Endothelial cell of umbilical vein (primary cell): Measurements from ENCODE around the gene PIK3R2. TPM values are rescaled to one million over a fixed set of nuclear protein-coding genes. Genes with fewer than 3 reads are reported as not detected.

Source experiments
- BruUV-seq: library from RNA; stranded (reverse); fragments of 400-500 nt; replicated peaks from 2 replicates; lab custom pipeline; 2021; lab: Mats Ljungman, UMichigan
- CTCF ChIA-PET: fragments of 300-600, 350-600 bp; sonication (Branson Sonifier 250); formaldehyde crosslinking; loops from one replicate; lab custom pipeline; 2021; ENCODE audit warnings: antibody characterized with exemption, inconsistent platforms; lab: Charles Lee
- POLR2A ChIA-PET: fragments of 300-600, 350-600 bp; sonication (Branson Sonifier 250); formaldehyde crosslinking; loops from one replicate; lab custom pipeline; 2021; ENCODE audit warnings: antibody characterized with exemption, inconsistent platforms; lab: Charles Lee
- DNase-seq: peaks from one replicate; pipeline ENCODE4 v3.0.0-alpha.2; 2011; ENCODE audit warnings: low read depth, low spot score
- FAIRE-seq: peaks from 2 replicates; lab custom pipeline; 2011; peaks lifted over from hg19 to GRCh38; lab: Jason Lieb, UNC
- H2AFZ ChIP-seq: 2 replicates; pipeline ENCODE4 v1.6.0; 2012; ENCODE audit warnings: low read depth, low read length, control low read depth, inconsistent platforms
- H3K27ac ChIP-seq: 2 replicates; pipeline ENCODE4 v1.5.1; 2011; ENCODE audit warnings: low read depth, mild to moderate bottlenecking, control low read depth, low read length, moderate library complexity; ENCODE audit not compliant: insufficient read depth
- H3K27me3 ChIP-seq, 2 experiments: 2 replicates each; pipeline versions ENCODE4 v1.6.0 to v1.6.1; 2011; ENCODE audit warnings: low read length in 2 of 2, mixed read lengths in 1 of 2; ENCODE audit not compliant: control insufficient read depth in 2 of 2, insufficient read depth in 2 of 2
- H3K36me3 ChIP-seq, 2 experiments: 2 replicates in 1 of 2; 3 replicates in 1 of 2; pipeline ENCODE4 v1.5.1; 2011; ENCODE audit warnings: low read length in 2 of 2, mild to moderate bottlenecking in 1 of 2, moderate library complexity in 1 of 2; ENCODE audit not compliant: control insufficient read depth in 2 of 2, insufficient read depth in 2 of 2; ENCODE audit errors: extremely low read depth in 1 of 2
- H3K4me1 ChIP-seq: 3 replicates; pipeline ENCODE4 v1.5.1; 2011; ENCODE audit warnings: mild to moderate bottlenecking, low read length; ENCODE audit not compliant: control insufficient read depth, insufficient read depth; ENCODE audit errors: extremely low read depth
- H3K4me2 ChIP-seq: 2 replicates; pipeline ENCODE4 v1.6.1; 2011; ENCODE audit warnings: low read length, control low read depth, mixed read lengths; ENCODE audit not compliant: insufficient read depth
- H3K4me3 ChIP-seq, 3 experiments: fragments of 200-600 bp in 1 of 3; sonication (generic), shearing (Covaris generic) in 1 of 3; replicated peaks in 1 of 3; 2 replicates each; pipeline ENCODE4 v1.5.1; 2011 to 2016; ENCODE audit warnings: control low read depth in 3 of 3, low read length in 3 of 3, mild to moderate bottlenecking in 2 of 3, inconsistent platforms in 1 of 3, low read depth in 1 of 3, moderate library complexity in 1 of 3; ENCODE audit not compliant: insufficient read depth in 1 of 3
- H3K79me2 ChIP-seq: 2 replicates; pipeline ENCODE4 v1.6.0; 2012; ENCODE audit warnings: low read length, inconsistent platforms; ENCODE audit not compliant: control insufficient read depth, insufficient read depth
- H3K9ac ChIP-seq: replicated peaks from 2 replicates; pipeline ENCODE3; 2011; ENCODE audit warnings: low read length, control low read depth; ENCODE audit not compliant: insufficient read depth; ENCODE audit errors: extremely low read depth
- H3K9me1 ChIP-seq: replicated peaks from 3 replicates; pipeline ENCODE4 v1.6.0; 2011; ENCODE audit warnings: mild to moderate bottlenecking, low read length; ENCODE audit not compliant: control insufficient read depth, insufficient read depth; ENCODE audit errors: extremely low read depth
- H3K9me3 ChIP-seq: replicated peaks from 2 replicates; pipeline ENCODE4 v1.5.1; 2012; ENCODE audit warnings: low read length, inconsistent platforms; ENCODE audit not compliant: control insufficient read depth, insufficient read depth
- H4K20me1 ChIP-seq: replicated peaks from 2 replicates; pipeline ENCODE3; 2011; ENCODE audit warnings: mild to moderate bottlenecking, low read length; ENCODE audit not compliant: control insufficient read depth, insufficient read depth; ENCODE audit errors: extremely low read depth
- EZH2 ChIP-seq: IDR thresholded peaks from 2 replicates; pipeline ENCODE4 v1.6.1; 2012; ENCODE audit warnings: borderline replicate concordance, low read depth, mild to moderate bottlenecking, moderate library complexity, low read length, inconsistent platforms; ENCODE audit not compliant: severe bottlenecking
- FOS ChIP-seq: IDR thresholded peaks from 2 replicates; pipeline ENCODE4 v1.6.1; 2011; ENCODE audit warnings: mild to moderate bottlenecking, low read length, moderate library complexity, borderline replicate concordance; ENCODE audit not compliant: insufficient read depth
- GATA2 ChIP-seq: IDR thresholded peaks from 2 replicates; pipeline ENCODE4 v1.7.0; 2011; ENCODE audit warnings: low read depth, mild to moderate bottlenecking, moderate library complexity, mixed read lengths, low read length; ENCODE audit not compliant: insufficient read length, insufficient read depth
- JUN ChIP-seq: IDR thresholded peaks from 2 replicates; pipeline ENCODE4 v1.6.1; 2011; ENCODE audit warnings: borderline replicate concordance, low read depth; ENCODE audit not compliant: insufficient read length, insufficient read depth
- MYC ChIP-seq: IDR thresholded peaks from one replicate; pipeline ENCODE4 v1.6.1; 2011; ENCODE audit warnings: mild to moderate bottlenecking, low read depth, low read length
- POLR2A ChIP-seq: IDR thresholded peaks from 2 replicates; pipeline ENCODE4 v1.6.1; 2012; ENCODE audit warnings: low read depth, mild to moderate bottlenecking, control low read depth, low read length
- dilution Hi-C: fragments of 300-500 bp; cut with MboI; formaldehyde crosslinking; loops from one replicate; pipeline ENCODE4 v1.15.0; 2019; ENCODE audit warnings: low sequenced_read_pairs; ENCODE audit not compliant: extremely low pct_ligation_motif_present
- intact Hi-C: fragments of 100-400 bp; cut with micrococcal nuclease; formaldehyde crosslinking; loops from one replicate; pipeline ENCODE4 v1.10.0; 2022
- polyA plus RNA-seq, 4 experiments: library from polyadenylated mRNA; depleted of rRNA in 3 of 4; stranded (reverse) in 3 of 4; unstranded in 1 of 4; fragments of >200 nt; gene quantifications; 2 replicates each; pipeline versions ENCODE4 v1.2.1 to v1.2.3, GENCODE V29; 2011 to 2012; ENCODE audit warnings: missing spikeins in 1 of 4
- total RNA-seq: library from RNA; stranded (reverse); gene quantifications from 2 replicates; pipeline ENCODE4 v1.2.3, GENCODE V29; 2021
- TF ChIP-seq, protein P1 (sequence below): IDR thresholded peaks from 2 replicates; pipeline ENCODE4 v1.6.1; 2011; ENCODE audit not compliant: insufficient read depth, insufficient read length
- TF ChIP-seq, protein P2 (sequence below), 2 donors: IDR thresholded peaks; 1 replicate in 1 of 2; 2 replicates in 1 of 2; pipeline ENCODE4 v1.5.1; 2011; ENCODE audit warnings: low read length in 2 of 2, mild to moderate bottlenecking in 2 of 2, moderate library complexity in 2 of 2, control low read depth in 1 of 2, inconsistent platforms in 1 of 2, low read depth in 1 of 2; ENCODE audit not compliant: insufficient read depth in 1 of 2; ENCODE audit errors: extremely low read depth in 1 of 2

The PIK3R2 gene
- total and polyA plus RNA-seq, 2 donors (not counting 3 experiments of a cell fraction or from before 2014, with no cell fraction given), result 8.1 to 15.2 TPM

DNA sequence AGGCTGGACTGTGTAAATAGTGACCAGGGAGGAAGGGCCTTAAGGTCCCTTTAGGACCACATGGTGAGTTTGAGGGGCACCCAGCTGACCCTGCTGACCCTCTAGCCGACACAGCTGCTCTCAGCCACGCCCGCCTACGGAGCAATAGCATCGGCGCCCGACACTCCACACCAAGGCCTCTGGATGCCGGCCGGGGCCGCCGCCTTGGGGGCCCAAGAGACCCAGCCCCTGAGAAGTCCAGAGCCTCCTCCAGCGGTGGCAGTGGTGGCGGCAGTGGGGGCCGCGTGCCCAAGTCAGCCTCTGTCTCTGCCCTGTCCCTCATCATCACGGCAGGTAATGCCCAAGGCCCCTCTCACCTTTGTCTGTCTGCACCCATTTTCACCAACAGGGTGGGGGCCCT is 8.6 kb upstream of the PIK3R2 start:
- Histone ChIP-seq H3K27me3 (no peaks in the 10 kb centered on the region), H3K9me3 (no peaks in the 10 kb centered on the region), H3K4me1 (no peaks in the 10 kb centered on the region), H3K9me1 (no peaks in the 10 kb centered on the region), H3K4me2 (no peak overlapping the region), H4K20me1 (no peaks in the 10 kb centered on the region), H3K4me3 (no peak overlapping the region), H3K36me3 (no peaks in the 10 kb centered on the region), H3K9ac (no peak overlapping the region), H3K27ac (no peak overlapping the region), H2AFZ (no peak overlapping the region), H3K79me2 (no peaks in the 10 kb centered on the region)
- intact Hi-C loops (no loop called here), dilution Hi-C loops (no loop called here)
- POLR2A ChIA-PET, result no interaction called here
- no TSS peak for BruUV-seq
- CTCF ChIA-PET, result interaction anchor here (4.1 kb wide), 1 partner anchor 31 kb away, joined by 17 read pairs; no protein-coding TSS in a partner anchor
- DNase-seq (no peak), FAIRE-seq (no peak)
- TF ChIP-seq EZH2 (no peak), JUN (no peak), MYC (no peak), POLR2A (no peak), FOS (no peak), GATA2 (no peak)
- TF ChIP-seq, protein P1, sequence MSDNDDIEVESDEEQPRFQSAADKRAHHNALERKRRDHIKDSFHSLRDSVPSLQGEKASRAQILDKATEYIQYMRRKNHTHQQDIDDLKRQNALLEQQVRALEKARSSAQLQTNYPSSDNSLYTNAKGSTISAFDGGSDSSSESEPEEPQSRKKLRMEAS, result no peak
- TF ChIP-seq, protein P2, sequence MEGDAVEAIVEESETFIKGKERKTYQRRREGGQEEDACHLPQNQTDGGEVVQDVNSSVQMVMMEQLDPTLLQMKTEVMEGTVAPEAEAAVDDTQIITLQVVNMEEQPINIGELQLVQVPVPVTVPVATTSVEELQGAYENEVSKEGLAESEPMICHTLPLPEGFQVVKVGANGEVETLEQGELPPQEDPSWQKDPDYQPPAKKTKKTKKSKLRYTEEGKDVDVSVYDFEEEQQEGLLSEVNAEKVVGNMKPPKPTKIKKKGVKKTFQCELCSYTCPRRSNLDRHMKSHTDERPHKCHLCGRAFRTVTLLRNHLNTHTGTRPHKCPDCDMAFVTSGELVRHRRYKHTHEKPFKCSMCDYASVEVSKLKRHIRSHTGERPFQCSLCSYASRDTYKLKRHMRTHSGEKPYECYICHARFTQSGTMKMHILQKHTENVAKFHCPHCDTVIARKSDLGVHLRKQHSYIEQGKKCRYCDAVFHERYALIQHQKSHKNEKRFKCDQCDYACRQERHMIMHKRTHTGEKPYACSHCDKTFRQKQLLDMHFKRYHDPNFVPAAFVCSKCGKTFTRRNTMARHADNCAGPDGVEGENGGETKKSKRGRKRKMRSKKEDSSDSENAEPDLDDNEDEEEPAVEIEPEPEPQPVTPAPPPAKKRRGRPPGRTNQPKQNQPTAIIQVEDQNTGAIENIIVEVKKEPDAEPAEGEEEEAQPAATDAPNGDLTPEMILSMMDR (IDR thresholded peaks at IDR 0.05; ENCODE audit: extremely low read depth in 1 of 2, insufficient read depth in 1 of 2, low read depth in 1 of 2, low read length in 2 of 2), result no peak
